ENCODE measurements around the gene XAB2.

XAB2 gene

GRCh38 chr19:7628589-7629311, 595 bp downstream of the XAB2 start:
- no peaks in the 10 kb centered on the region for H3K27me3 ChIP-seq (ENCODE audit: insufficient read depth, low read length)
- peaks cover 22% of the 10 kb centered on the region; the same call in 1 of the 2 replicates for H3K36me3 ChIP-seq (ENCODE audit: insufficient read depth, low read length)
- H3K9ac ChIP-seq (ENCODE audit: low read depth, low read length), result peak overlapping the region; percentile 81
- 7% methylated on average over 15 of the region's 15 CpGs for WGBS
- H3K27ac ChIP-seq (ENCODE audit: low read depth, low read length), result peak overlapping the region; percentile 53; the same call in 1 of the 2 replicates
- peaks cover 7% of the 10 kb centered on the region; the same call in 1 of the 2 replicates for H3K4me1 ChIP-seq (ENCODE audit: insufficient read depth, low read length)
- H3K4me3 ChIP-seq (ENCODE audit: low read length), result peak overlapping the region; percentile 94
- H3K9me3 ChIP-seq (ENCODE audit: insufficient read depth, low read depth, low read length), result no peaks in the 10 kb centered on the region

DNA sequence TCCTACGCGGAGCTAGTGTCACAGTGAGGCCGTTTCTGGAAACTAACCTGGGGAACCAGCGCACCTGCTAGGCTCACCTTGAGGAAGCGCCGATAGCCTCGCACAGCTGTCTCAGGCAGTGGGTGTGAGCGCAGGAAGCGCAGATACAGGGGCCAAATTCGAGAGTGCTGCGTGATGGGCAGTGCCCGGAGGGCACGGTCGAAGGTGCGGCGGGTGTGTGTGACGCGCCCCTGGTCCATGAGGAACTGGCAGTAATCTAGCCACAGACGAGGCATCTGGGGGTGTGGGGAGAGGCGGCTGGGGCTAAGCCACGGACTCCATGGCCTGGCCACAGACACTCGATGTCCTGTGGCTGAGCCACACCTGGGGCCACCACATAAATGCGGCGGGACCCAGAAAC, 2.2 kb downstream of the XAB2 start:
- no peak overlapping the region for H3K4me3 ChIP-seq (ENCODE audit: low read length)
- H3K36me3 ChIP-seq (ENCODE audit: insufficient read depth, low read length), result peaks cover 36% of the 10 kb centered on the region
- H3K27ac ChIP-seq (ENCODE audit: low read depth, low read length), result no peak overlapping the region
- no peaks in the 10 kb centered on the region for H3K9me3 ChIP-seq (ENCODE audit: insufficient read depth, low read depth, low read length)
- H3K4me1 ChIP-seq (ENCODE audit: insufficient read depth, low read length), result peaks cover 7% of the 10 kb centered on the region; the same call in 1 of the 2 replicates
- 91% methylated on average over 24 of the region's 24 CpGs for WGBS
- H3K27me3 ChIP-seq (ENCODE audit: insufficient read depth, low read length), result no peaks in the 10 kb centered on the region
- no peak overlapping the region for H3K9ac ChIP-seq (ENCODE audit: low read depth, low read length)

GRCh38 chr19:7625763-7626372, 3.5 kb downstream of the XAB2 start:
- no peak overlapping the region for H3K4me3 ChIP-seq (ENCODE audit: low read length)
- H3K27ac ChIP-seq (ENCODE audit: low read depth, low read length), result no peak overlapping the region
- H3K36me3 ChIP-seq (ENCODE audit: insufficient read depth, low read length), result peaks cover 46% of the 10 kb centered on the region
- H3K27me3 ChIP-seq (ENCODE audit: insufficient read depth, low read length), result no peaks in the 10 kb centered on the region
- H3K9me3 ChIP-seq (ENCODE audit: insufficient read depth, low read depth, low read length), result no peaks in the 10 kb centered on the region
- peaks cover 7% of the 10 kb centered on the region; the same call in 1 of the 2 replicates for H3K4me1 ChIP-seq (ENCODE audit: insufficient read depth, low read length)
- 95% methylated on average over 34 of the region's 34 CpGs for WGBS
- no peak overlapping the region for H3K9ac ChIP-seq (ENCODE audit: low read depth, low read length)

GRCh38 chr19:7624810-7625209, 4.5 kb downstream of the XAB2 start:
- no peaks in the 10 kb centered on the region for H3K4me1 ChIP-seq (ENCODE audit: insufficient read depth, low read length)
- no peak overlapping the region for H3K27ac ChIP-seq (ENCODE audit: low read depth, low read length)
- H3K4me3 ChIP-seq (ENCODE audit: low read length), result no peak overlapping the region
- H3K9ac ChIP-seq (ENCODE audit: low read depth, low read length), result no peak overlapping the region
- 95% methylated on average over 17 of the region's 17 CpGs for WGBS
- H3K9me3 ChIP-seq (ENCODE audit: insufficient read depth, low read depth, low read length), result no peaks in the 10 kb centered on the region
- H3K27me3 ChIP-seq (ENCODE audit: insufficient read depth, low read length), result no peaks in the 10 kb centered on the region
- H3K36me3 ChIP-seq (ENCODE audit: insufficient read depth, low read length), result peaks cover 55% of the 10 kb centered on the region

DNA sequence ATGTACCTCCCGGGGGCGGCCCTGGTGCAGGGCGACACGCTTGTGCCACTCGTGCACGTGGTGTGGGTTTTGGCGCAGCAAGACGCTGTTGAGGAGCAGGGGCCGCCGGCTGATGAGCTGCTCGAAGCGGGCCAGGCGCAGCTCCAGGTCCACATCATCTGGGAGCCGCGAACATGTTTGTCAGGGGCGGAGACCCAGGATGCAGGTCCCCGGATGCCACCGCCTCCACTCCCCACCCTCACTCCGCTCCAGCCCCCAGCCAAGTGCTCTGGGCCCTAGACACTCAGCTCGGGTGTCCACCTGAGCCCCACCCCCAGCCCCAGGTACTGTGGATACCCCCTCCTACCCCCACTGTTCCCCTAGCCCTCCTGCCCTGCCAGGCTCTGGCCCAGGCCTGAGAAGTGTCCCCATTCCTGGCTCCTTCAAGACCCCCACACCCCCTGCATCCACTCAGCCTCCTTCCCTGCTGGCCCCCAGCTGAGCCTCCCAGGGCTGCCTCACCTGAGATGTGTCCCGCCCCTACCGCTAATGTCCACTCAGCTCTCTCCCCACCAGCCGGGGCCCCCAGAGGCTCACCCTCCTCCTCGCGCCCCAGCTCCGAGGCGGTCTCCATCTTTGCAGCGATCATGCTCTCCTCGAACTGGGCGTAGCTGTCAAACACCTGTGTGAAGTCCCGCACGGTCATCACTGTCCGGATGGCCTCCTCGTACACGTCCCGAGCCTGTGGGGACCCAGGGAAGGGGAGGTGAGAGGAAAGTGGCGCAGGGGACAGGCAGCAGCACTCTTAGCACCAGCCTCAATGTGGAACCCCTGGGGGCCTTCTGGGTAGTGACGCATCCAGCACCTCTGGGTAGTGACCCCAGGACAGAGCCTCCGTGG, 5.4 kb downstream of the XAB2 start:
- Histone ChIP-seq H3K27ac (ENCODE audit: low read depth, low read length) (no peak overlapping the region), H3K4me3 (ENCODE audit: low read length) (no peak overlapping the region), H3K27me3 (ENCODE audit: insufficient read depth, low read length) (no peaks in the 10 kb centered on the region), H3K36me3 (ENCODE audit: insufficient read depth, low read length) (peaks cover 58% of the 10 kb centered on the region), H3K9me3 (ENCODE audit: insufficient read depth, low read depth, low read length) (no peaks in the 10 kb centered on the region), H3K9ac (ENCODE audit: low read depth, low read length) (no peak overlapping the region), H3K4me1 (ENCODE audit: insufficient read depth, low read length) (no peaks in the 10 kb centered on the region)
- 95% methylated on average over 39 of the region's 39 CpGs for WGBS

- WGBS, result 90% methylated on average over 16 of the region's 16 CpGs
- no peaks in the 10 kb centered on the region for H3K9me3 ChIP-seq (ENCODE audit: insufficient read depth, low read depth, low read length)
- H3K4me3 ChIP-seq (ENCODE audit: low read length), result no peak overlapping the region
- no peaks in the 10 kb centered on the region for H3K27me3 ChIP-seq (ENCODE audit: insufficient read depth, low read length)
- H3K4me1 ChIP-seq (ENCODE audit: insufficient read depth, low read length), result no peaks in the 10 kb centered on the region
- H3K9ac ChIP-seq (ENCODE audit: low read depth, low read length), result no peak overlapping the region
- H3K36me3 ChIP-seq (ENCODE audit: insufficient read depth, low read length), result peaks cover 67% of the 10 kb centered on the region
- H3K27ac ChIP-seq (ENCODE audit: low read depth, low read length), result no peak overlapping the region
Measured at GRCh38 chr19:7622933-7623685, 6.2 kb downstream of the XAB2 start.

GRCh38 chr19:7620442-7621412, 8.6 kb downstream of the XAB2 start:
- no peak overlapping the region for H3K4me3 ChIP-seq (ENCODE audit: low read length)
- H3K27ac ChIP-seq (ENCODE audit: low read depth, low read length), result no peak overlapping the region
- no peak overlapping the region for H3K9ac ChIP-seq (ENCODE audit: low read depth, low read length)
- H3K27me3 ChIP-seq (ENCODE audit: insufficient read depth, low read length), result no peaks in the 10 kb centered on the region
- H3K36me3 ChIP-seq (ENCODE audit: insufficient read depth, low read length), result peaks cover 70% of the 10 kb centered on the region
- WGBS, result 96% methylated on average over 57 of the region's 57 CpGs
- no peaks in the 10 kb centered on the region for H3K9me3 ChIP-seq (ENCODE audit: insufficient read depth, low read depth, low read length)
- no peaks in the 10 kb centered on the region for H3K4me1 ChIP-seq (ENCODE audit: insufficient read depth, low read length)

DNA sequence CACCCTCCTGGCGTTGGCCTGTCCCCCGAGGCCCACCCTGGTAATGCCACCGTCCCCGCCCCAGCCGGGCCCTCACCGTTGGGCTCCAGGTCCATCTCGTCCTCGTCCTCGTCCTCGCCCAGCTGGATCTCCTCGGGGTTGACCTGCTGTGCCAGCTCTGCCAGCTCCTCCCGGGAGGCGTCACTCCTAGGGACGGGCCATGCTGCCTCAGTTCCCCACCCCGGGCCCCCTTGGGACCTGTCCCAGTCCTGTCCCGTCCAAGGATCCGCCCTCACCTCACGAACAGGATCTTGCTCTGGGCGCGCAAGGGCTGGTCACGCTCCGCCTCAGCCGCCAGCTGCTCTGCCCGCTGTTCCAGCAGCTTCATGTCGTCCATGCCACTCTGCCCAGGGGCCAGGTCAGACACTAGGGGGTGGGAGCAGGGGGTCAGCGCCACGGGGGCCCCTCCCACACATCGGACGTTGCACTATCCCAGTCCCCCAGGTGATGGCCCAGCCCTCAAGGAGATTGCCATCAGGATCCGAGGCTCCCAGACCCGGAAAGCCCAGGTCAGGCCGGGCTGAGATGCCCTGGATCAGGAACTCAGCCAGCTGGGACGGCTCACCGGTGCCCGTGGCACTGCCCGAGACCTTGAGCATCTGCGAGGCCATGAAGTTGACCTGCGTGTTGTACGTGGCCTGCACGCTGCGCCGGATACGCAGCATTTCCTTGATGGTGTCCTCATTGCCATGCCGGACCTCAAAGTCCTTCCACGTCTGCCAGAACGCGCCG, 9.5 kb downstream of the XAB2 start:
- Histone ChIP-seq H3K9ac (ENCODE audit: low read depth, low read length) (no peak overlapping the region), H3K27me3 (ENCODE audit: insufficient read depth, low read length) (no peaks in the 10 kb centered on the region), H3K9me3 (ENCODE audit: insufficient read depth, low read depth, low read length) (no peaks in the 10 kb centered on the region), H3K36me3 (ENCODE audit: insufficient read depth, low read length) (peaks cover 64% of the 10 kb centered on the region), H3K4me1 (ENCODE audit: insufficient read depth, low read length) (no peaks in the 10 kb centered on the region), H3K27ac (ENCODE audit: low read depth, low read length) (no peak overlapping the region), H3K4me3 (ENCODE audit: low read length) (no peak overlapping the region)
- WGBS, result 96% methylated on average over 48 of the region's 48 CpGs

GRCh38 chr19:7618771-7619510, 10.4 kb downstream of the XAB2 start:
- Histone ChIP-seq H3K4me1 (ENCODE audit: insufficient read depth, low read length) (no peaks in the 10 kb centered on the region), H3K36me3 (ENCODE audit: insufficient read depth, low read length) (peaks cover 64% of the 10 kb centered on the region), H3K9ac (ENCODE audit: low read depth, low read length) (no peak overlapping the region), H3K9me3 (ENCODE audit: insufficient read depth, low read depth, low read length) (no peaks in the 10 kb centered on the region), H3K4me3 (ENCODE audit: low read length) (no peak overlapping the region), H3K27me3 (ENCODE audit: insufficient read depth, low read length) (no peaks in the 10 kb centered on the region), H3K27ac (ENCODE audit: low read depth, low read length) (no peak overlapping the region)
- 95% methylated on average over 21 of the region's 21 CpGs for WGBS

All from HUES64 (cell line).